Embryonic facial prominence (tissue), 1 donor: ENCODE measurements around the gene TMEM50B.
"Not testable (repeated sequence)": the region's sequence is repeated elsewhere in the genome, so short reads cannot be mapped to it uniquely, and the experiment has no call there.

ENCODE experiments used
- DNase-seq: peaks from one replicate; pipeline ENCODE4 v3.0.0-alpha.2; 2016; ENCODE audit errors: extremely low spot score

TMEM50B gene

GRCh38 chr21:33428669-33429068, 51.1 kb downstream of the TMEM50B start:
- DNase-seq = no peak

GRCh38 chr21:33427051-33427450, 52.7 kb downstream of the TMEM50B start:
- DNase-seq = no peak

GRCh38 chr21:33425825-33426224, 53.9 kb downstream of the TMEM50B start:
- DNase-seq = no peak

GRCh38 chr21:33424214-33424613, 55.6 kb downstream of the TMEM50B start:
- no peak for DNase-seq

GRCh38 chr21:33421713-33422393, 57.9 kb downstream of the TMEM50B start:
- no peak for DNase-seq

GRCh38 chr21:33419538-33420123, 60.1 kb downstream of the TMEM50B start:
- no peak for DNase-seq

GRCh38 chr21:33418691-33419090, 61.1 kb downstream of the TMEM50B start:
- no peak for DNase-seq

GRCh38 chr21:33414926-33415325, 64.8 kb downstream of the TMEM50B start:
- DNase-seq = no peak

- no peak for DNase-seq
These were observed 65.7 kb downstream of the TMEM50B start for GRCh38 chr21:33414068-33414467.

- no peak for DNase-seq
These were observed 66.8 kb downstream of the TMEM50B start for GRCh38 chr21:33412832-33413519.

GRCh38 chr21:33412439-33412831, 67.3 kb downstream of the TMEM50B start:
- DNase-seq = not testable (repeated sequence)

GRCh38 chr21:33411949-33412430, 67.8 kb downstream of the TMEM50B start:
- DNase-seq = no peak

GRCh38 chr21:33406493-33406892, 73.3 kb downstream of the TMEM50B start:
- DNase-seq = no peak

- DNase-seq = no peak
These were observed 75.8 kb downstream of the TMEM50B start for GRCh38 chr21:33403786-33404585.

GRCh38 chr21:33403128-33403785, 76.5 kb downstream of the TMEM50B start, which contains the start of gene IFNGR2:
TSS of gene IFNGR2 (plus strand) at chr21:33403413. CDS start at chr21:33403544, 131 bp downstream.
- DNase-seq = no peak

- peak; percentile 52 for DNase-seq
These were observed 77.5 kb downstream of the TMEM50B start for GRCh38 chr21:33402001-33402979.

- DNase-seq = peak; percentile 37
These were observed 78.2 kb downstream of the TMEM50B start for GRCh38 chr21:33401630-33401992.
